IgD-negative memory B cell (primary cell): ENCODE data around the gene FAM149B1. TPM values are rescaled to one million over a fixed set of nuclear protein-coding genes. Genes with fewer than 3 reads are reported as not detected.

Source experiments
- H3K27ac Mint-ChIP-seq, 3 donors: one replicate each; pipeline ENCODE4 v1.8.0; 2020 to 2022; ENCODE audit warnings: mild to moderate bottlenecking in 3 of 3, mixed read lengths in 3 of 3, moderate library complexity in 1 of 3
- H3K27me3 Mint-ChIP-seq: one replicate; pipeline ENCODE4 v1.8.0; 2021; ENCODE audit warnings: mixed read lengths
- H3K36me3 Mint-ChIP-seq: one replicate; pipeline ENCODE4 v1.8.0; 2020; ENCODE audit warnings: mild to moderate bottlenecking, mixed read lengths
- H3K4me1 Mint-ChIP-seq, 3 donors: one replicate each; pipeline ENCODE4 v1.8.0; 2020 to 2022; ENCODE audit warnings: mixed read lengths in 3 of 3, mild to moderate bottlenecking in 1 of 3
- H3K4me3 Mint-ChIP-seq, 4 donors: one replicate each; pipeline ENCODE4 v1.8.0; 2020 to 2022; ENCODE audit warnings: mild to moderate bottlenecking in 4 of 4, mixed read lengths in 4 of 4, moderate library complexity in 3 of 4
- H3K9me3 Mint-ChIP-seq, 3 donors: one replicate each; pipeline ENCODE4 v1.8.0; 2020 to 2021; ENCODE audit warnings: mixed read lengths in 3 of 3, mild to moderate bottlenecking in 1 of 3
- polyA plus RNA-seq: library from polyadenylated mRNA; unstranded; fragments of 300-500 nt; fragmentation: Illumina TruSeq; gene quantifications from one replicate; pipeline ENCODE4 v1.2.3, GENCODE V29; 2021

The FAM149B1 gene
- polyA plus RNA-seq, 1 donor from 2014 or later, result 5.5 TPM

GRCh38 chr10:73161079-73161478, 6.8 kb upstream of the FAM149B1 start:
- Mint-ChIP-seq H3K27ac (peak overlapping the region in 1 of 3 donors; percentile 34), H3K36me3 (no peaks in the 10 kb centered on the region), H3K4me1 (peaks cover 18 to 34% (median 31%) of the 10 kb centered on the region in 3 donors), H3K9me3 (no peaks in the 10 kb centered on the region), H3K4me3 (no peak overlapping the region), H3K27me3 (no peaks in the 10 kb centered on the region)

DNA sequence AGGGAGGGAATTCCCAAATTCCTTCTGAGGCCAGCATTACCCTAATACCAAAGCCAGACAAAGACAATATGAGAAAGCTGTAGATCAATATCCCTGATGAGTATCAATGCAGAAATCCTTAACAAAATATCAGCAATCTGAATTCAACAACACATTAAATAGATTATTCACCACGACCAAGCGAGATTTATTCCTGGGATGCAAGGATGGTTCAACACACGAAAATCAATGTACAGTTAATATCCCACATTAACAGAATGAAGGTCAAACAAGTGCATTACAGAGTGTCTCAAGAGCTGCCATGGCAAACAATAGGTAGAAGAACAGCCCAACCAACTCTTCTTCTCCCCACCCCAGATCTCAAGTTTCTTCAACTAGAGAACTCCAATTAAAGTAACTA, 6.3 kb upstream of the FAM149B1 start:
- H3K9me3 Mint-ChIP-seq, result no peaks in the 10 kb centered on the region
- H3K27ac Mint-ChIP-seq, result peak overlapping the region in 1 of 3 donors; percentile 25
- H3K4me1 Mint-ChIP-seq, result peaks cover 23 to 37% (median 35%) of the 10 kb centered on the region in 3 donors
- H3K27me3 Mint-ChIP-seq, result no peaks in the 10 kb centered on the region
- H3K36me3 Mint-ChIP-seq, result no peaks in the 10 kb centered on the region
- peak overlapping the region in 1 of 4 donors; percentile 22 for H3K4me3 Mint-ChIP-seq

DNA sequence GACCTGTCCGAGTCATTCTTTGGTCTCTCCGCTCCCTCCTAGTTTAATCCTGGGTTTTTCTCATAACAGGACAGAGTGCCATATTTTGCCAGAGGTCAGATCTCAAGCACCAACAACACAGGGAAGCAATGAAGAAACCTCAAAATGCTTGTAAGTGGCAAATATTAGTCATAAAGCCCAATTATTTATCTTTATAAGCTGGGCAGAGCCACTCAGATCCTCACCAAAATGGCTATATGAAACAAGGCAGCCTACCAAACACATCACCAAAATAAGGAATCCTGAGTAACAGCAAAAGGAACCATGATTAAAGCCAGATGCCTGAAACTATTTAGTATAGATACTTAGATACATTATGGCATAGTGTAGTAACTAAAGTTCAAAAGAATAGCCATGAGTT, 4.8 kb upstream of the FAM149B1 start:
- H3K27ac Mint-ChIP-seq, result no peak overlapping the region
- peaks cover 31 to 47% (median 44%) of the 10 kb centered on the region in 3 donors for H3K4me1 Mint-ChIP-seq
- H3K4me3 Mint-ChIP-seq, result no peak overlapping the region
- H3K36me3 Mint-ChIP-seq, result peaks cover 2% of the 10 kb centered on the region
- H3K9me3 Mint-ChIP-seq, result no peaks in the 10 kb centered on the region
- H3K27me3 Mint-ChIP-seq, result no peaks in the 10 kb centered on the region

- H3K27me3 Mint-ChIP-seq, result no peaks in the 10 kb centered on the region
- peak overlapping the region in 2 of 3 donors; percentile 98 to 99 for H3K27ac Mint-ChIP-seq
- peaks cover 31 to 38% (median 32%) of the 10 kb centered on the region in 3 donors for H3K4me1 Mint-ChIP-seq
- H3K36me3 Mint-ChIP-seq, result peaks cover 2% of the 10 kb centered on the region
- H3K9me3 Mint-ChIP-seq, result no peaks in the 10 kb centered on the region
- H3K4me3 Mint-ChIP-seq, result peak overlapping the region; percentile 98 to 100 (median 100)
Measured at GRCh38 chr10:73166972-73167371, 947 bp upstream of the FAM149B1 start.

DNA sequence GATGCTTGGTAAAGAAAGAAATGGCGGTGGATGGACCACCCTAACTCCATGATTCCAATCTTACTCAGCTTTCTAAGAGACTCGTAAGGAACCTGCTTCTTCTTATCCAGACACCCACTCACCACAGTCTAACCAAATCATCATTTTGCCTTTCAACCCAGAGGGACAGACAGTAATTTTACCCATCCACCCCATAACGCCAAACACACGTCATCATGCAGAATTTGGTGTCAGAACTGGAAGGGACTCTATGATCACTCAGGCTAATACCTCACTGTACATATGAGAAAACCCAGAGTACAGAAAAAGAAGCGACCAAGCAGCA, 499 bp upstream of the FAM149B1 start:
- peaks cover 27 to 34% (median 28%) of the 10 kb centered on the region in 3 donors for H3K4me1 Mint-ChIP-seq
- peak overlapping the region; percentile 98 to 100 (median 99) for H3K27ac Mint-ChIP-seq

DNA sequence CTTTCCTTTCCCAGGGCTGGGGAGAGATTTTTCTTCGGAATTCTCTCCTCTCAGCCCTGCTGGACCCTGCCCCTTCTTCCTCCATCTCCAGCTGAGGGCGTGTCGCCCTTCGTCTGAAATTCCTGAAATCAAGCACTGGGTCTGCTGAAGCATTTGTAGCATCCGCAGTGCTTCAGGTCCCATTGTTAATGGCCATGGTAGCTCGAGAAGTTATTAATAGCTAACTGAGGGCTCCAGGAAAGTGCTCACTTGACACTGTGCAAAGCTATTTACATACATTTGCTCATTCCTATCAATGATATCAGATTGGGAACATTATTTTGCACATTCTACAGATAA, 515 bp downstream of the FAM149B1 start:
- Mint-ChIP-seq H3K27ac (peak overlapping the region; percentile 61 to 100 (median 98)), H3K4me1 (peaks cover 21 to 29% (median 28%) of the 10 kb centered on the region in 3 donors), H3K36me3 (peaks cover 2% of the 10 kb centered on the region), H3K9me3 (no peaks in the 10 kb centered on the region), H3K4me3 (peak overlapping the region; percentile 98 to 100 (median 100)), H3K27me3 (no peaks in the 10 kb centered on the region)

More for the DNA sequence above, 499 bp upstream of the FAM149B1 start:
- no peaks in the 10 kb centered on the region for H3K9me3 Mint-ChIP-seq
- no peaks in the 10 kb centered on the region for H3K27me3 Mint-ChIP-seq
- H3K4me3 Mint-ChIP-seq, result peak overlapping the region; percentile 98 to 100 (median 100)
- peaks cover 2% of the 10 kb centered on the region for H3K36me3 Mint-ChIP-seq

GRCh38 chr10:73169320-73169719, 1.4 kb downstream of the FAM149B1 start:
- H3K4me3 Mint-ChIP-seq, result no peak overlapping the region
- no peak overlapping the region for H3K27ac Mint-ChIP-seq
- no peaks in the 10 kb centered on the region for H3K27me3 Mint-ChIP-seq
- H3K4me1 Mint-ChIP-seq, result peaks cover 21 to 28% (median 25%) of the 10 kb centered on the region in 3 donors
- no peaks in the 10 kb centered on the region for H3K9me3 Mint-ChIP-seq
- H3K36me3 Mint-ChIP-seq, result peaks cover 2% of the 10 kb centered on the region

- H3K27me3 Mint-ChIP-seq, result no peaks in the 10 kb centered on the region
- peaks cover 4% of the 10 kb centered on the region for H3K36me3 Mint-ChIP-seq
- peak overlapping the region in 1 of 4 donors; percentile 39 for H3K4me3 Mint-ChIP-seq
- H3K4me1 Mint-ChIP-seq, result peaks cover 6 to 7% (median 6%) of the 10 kb centered on the region in 3 donors
- H3K27ac Mint-ChIP-seq, result no peak overlapping the region
- H3K9me3 Mint-ChIP-seq, result no peaks in the 10 kb centered on the region
Measured at GRCh38 chr10:73172867-73173266, 4.9 kb downstream of the FAM149B1 start.

- no peak overlapping the region for H3K4me3 Mint-ChIP-seq
- H3K27ac Mint-ChIP-seq, result no peak overlapping the region
- peaks cover 0 to 2% (median 2%) of the 10 kb centered on the region in 3 donors for H3K4me1 Mint-ChIP-seq
- no peaks in the 10 kb centered on the region for H3K27me3 Mint-ChIP-seq
- H3K36me3 Mint-ChIP-seq, result peaks cover 3% of the 10 kb centered on the region
- H3K9me3 Mint-ChIP-seq, result no peaks in the 10 kb centered on the region
Measured at GRCh38 chr10:73174148-73174925, 6.4 kb downstream of the FAM149B1 start.

- Mint-ChIP-seq H3K27me3 (no peaks in the 10 kb centered on the region), H3K4me3 (no peak overlapping the region), H3K36me3 (peaks cover 12% of the 10 kb centered on the region), H3K27ac (no peak overlapping the region), H3K4me1 (peaks cover 0 to 1% (median 0%) of the 10 kb centered on the region in 3 donors), H3K9me3 (peaks cover 0 to 1% (median 0%) of the 10 kb centered on the region in 3 donors)
Measured at GRCh38 chr10:73182568-73182967, 14.6 kb downstream of the FAM149B1 start.

GRCh38 chr10:73183667-73184281, 15.9 kb downstream of the FAM149B1 start:
- H3K27ac Mint-ChIP-seq, result no peak overlapping the region
- peaks cover 0 to 1% (median 0%) of the 10 kb centered on the region in 3 donors for H3K4me1 Mint-ChIP-seq
- H3K36me3 Mint-ChIP-seq, result peaks cover 12% of the 10 kb centered on the region
- peaks cover 0 to 1% (median 0%) of the 10 kb centered on the region in 3 donors for H3K9me3 Mint-ChIP-seq
- H3K4me3 Mint-ChIP-seq, result no peak overlapping the region
- H3K27me3 Mint-ChIP-seq, result no peaks in the 10 kb centered on the region

DNA sequence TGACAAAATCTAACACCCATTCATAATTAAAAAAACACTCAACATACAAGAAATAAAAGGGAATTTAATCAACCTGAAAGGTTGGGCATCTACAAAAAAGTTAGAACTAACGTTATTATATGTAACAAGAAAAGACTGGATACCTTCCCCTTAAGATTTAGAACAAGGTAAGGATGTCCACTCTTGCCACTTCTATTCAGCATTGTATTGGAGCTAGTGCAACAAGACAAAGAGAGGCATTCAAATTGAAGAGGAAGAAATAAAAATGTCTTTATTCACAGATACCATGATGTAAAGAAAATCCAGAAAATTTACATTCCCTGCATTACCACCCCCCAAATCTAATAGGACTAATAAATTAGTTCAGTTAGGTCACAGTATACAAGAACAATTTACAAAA, 18.3 kb downstream of the FAM149B1 start:
- Mint-ChIP-seq H3K27ac (no peak overlapping the region), H3K27me3 (no peaks in the 10 kb centered on the region), H3K4me1 (no peaks in the 10 kb centered on the region), H3K9me3 (peaks cover 0 to 1% (median 0%) of the 10 kb centered on the region in 3 donors), H3K36me3 (peaks cover 6% of the 10 kb centered on the region), H3K4me3 (no peak overlapping the region)

- Mint-ChIP-seq H3K27ac (no peak overlapping the region), H3K4me3 (no peak overlapping the region), H3K9me3 (no peaks in the 10 kb centered on the region), H3K4me1 (no peaks in the 10 kb centered on the region), H3K36me3 (no peaks in the 10 kb centered on the region), H3K27me3 (no peaks in the 10 kb centered on the region)
Measured at GRCh38 chr10:73190188-73190587, 22.3 kb downstream of the FAM149B1 start.

- Mint-ChIP-seq H3K4me3 (no peak overlapping the region), H3K9me3 (peaks cover 0 to 6% (median 0%) of the 10 kb centered on the region in 3 donors), H3K27me3 (no peaks in the 10 kb centered on the region)
Measured at GRCh38 chr10:73205081-73205480, 37.2 kb downstream of the FAM149B1 start.

DNA sequence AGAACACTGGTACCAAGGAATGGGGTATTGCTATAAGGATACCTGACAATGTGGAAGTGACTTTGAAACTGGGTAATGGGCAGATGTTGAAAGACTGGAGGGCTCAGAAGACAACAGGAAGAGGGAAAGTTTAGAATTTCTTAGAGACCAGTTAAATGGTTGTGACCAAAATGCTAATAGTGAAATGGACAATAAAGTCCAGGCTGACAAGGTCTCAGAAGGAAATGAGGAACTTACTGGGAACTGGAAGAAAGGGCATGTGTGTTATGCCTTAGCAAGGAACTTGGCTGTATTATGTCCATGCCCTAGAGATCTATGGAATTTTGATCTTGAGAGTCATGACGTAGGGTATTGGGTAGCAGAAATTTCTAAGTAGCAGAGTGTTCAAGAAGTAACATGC, 38.0 kb downstream of the FAM149B1 start:
- Mint-ChIP-seq H3K27ac (peak overlapping the region in 2 of 3 donors; percentile 8 to 69), H3K36me3 (peaks cover 12% of the 10 kb centered on the region), H3K4me1 (no peaks in the 10 kb centered on the region), H3K27me3 (no peaks in the 10 kb centered on the region), H3K9me3 (peaks cover 0 to 6% (median 0%) of the 10 kb centered on the region in 3 donors), H3K4me3 (no peak overlapping the region)

More at GRCh38 chr10:73205081-73205480, 37.2 kb downstream of the FAM149B1 start:
- Mint-ChIP-seq H3K36me3 (peaks cover 9% of the 10 kb centered on the region), H3K27ac (no peak overlapping the region), H3K4me1 (no peaks in the 10 kb centered on the region)
